Fibroblast of peridontal ligament (primary cell): Measurements from ENCODE around the gene NTN1.
"Not testable (repeated sequence)": the region's sequence is repeated elsewhere in the genome, so short reads cannot be mapped to it uniquely, and the experiment has no call there.

ENCODE experiments used
- DNase-seq: peaks from one replicate; pipeline ENCODE4 v3.0.0-alpha.2; 2010; ENCODE audit errors: extremely low read depth

The NTN1 gene

DNA sequence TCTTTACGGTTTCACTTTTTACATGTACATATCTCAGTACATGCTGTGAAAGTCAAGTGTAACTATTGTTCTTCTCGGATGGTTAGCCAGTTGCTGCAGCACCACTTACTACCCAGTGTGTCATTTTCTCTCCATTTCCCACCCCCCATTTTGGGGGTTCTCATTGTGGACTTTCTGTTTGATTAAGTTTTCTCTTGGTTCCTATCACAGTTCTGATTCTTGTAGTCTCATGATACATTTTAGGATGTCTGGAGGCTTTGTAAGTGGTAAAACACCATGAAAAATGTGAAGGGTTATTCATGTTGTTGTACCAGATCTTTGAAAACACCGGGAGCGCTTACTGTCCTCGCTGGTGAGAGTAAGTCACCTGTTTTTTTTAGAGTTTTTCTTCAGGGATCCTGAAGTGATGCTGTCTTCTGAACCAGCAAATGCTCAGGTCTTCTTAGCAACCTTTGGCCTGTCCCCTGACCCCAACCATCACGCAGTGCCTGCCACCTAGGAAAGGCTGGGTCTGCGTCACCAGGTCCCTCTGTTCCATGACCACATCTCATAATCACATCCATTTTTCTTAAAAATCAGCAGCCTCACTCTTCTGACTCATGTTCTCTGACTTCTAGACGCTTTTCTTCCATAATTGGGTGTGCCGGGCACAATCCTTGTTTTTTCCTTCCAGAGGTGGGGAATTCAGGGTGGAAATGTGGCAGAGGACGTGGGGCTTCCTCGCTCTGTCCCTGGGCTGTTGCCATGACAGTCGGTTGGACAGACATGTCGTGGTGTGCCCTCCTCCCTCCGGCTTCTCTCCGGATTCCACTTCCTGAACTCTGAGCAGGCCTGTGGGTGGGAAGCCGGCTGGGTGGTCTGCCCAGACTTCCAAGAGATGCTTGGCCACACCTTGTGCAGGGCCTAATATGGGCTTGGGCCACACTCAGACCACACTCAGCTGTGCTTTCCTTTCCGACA is 102.6 kb downstream of the NTN1 start:
- no peak for DNase-seq

DNA sequence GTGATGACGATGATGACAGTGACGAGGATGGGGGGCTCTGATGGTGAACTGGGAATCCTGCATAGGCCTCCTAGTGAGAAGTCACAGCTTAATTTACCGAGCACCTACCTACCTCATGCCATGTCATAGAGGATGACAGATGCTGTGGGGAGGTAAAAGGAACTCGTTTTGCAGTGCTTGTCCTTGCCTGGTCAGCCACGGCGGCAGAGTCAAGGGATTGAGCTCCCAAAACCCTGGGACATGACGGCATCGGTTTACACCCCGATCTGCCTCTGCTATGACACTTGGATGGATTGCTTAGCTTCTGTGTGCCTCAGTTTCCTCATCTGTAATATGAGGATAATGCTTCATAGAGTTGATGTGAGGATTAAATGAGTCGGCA is 103.2 kb downstream of the NTN1 start:
- no peak for DNase-seq

GRCh38 chr17:9125722-9126121 is 104.4 kb downstream of the NTN1 start:
- DNase-seq, result no peak

- DNase-seq, result no peak
Observed at GRCh38 chr17:9127340-9127739, 106.0 kb downstream of the NTN1 start.

DNA sequence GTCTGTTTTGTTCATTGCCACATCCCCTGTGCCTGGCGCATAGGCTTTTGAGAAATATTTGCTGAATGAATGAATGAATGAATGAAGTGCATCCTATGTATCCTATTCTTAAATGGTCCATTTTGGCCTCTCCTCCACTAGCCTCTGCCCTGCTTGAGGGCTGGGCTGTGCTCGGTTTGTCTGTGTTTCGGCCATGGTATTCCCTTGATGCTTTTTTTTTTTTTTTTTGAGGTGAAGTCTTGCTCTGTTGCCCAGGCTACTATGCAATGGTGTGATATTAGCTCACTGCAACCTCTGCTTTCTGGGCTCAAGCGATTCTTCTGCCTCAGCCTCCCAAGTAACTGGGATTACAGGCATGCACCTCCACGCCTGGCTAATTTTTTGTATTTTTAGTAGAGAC is 110.1 kb downstream of the NTN1 start:
- no peak for DNase-seq

DNA sequence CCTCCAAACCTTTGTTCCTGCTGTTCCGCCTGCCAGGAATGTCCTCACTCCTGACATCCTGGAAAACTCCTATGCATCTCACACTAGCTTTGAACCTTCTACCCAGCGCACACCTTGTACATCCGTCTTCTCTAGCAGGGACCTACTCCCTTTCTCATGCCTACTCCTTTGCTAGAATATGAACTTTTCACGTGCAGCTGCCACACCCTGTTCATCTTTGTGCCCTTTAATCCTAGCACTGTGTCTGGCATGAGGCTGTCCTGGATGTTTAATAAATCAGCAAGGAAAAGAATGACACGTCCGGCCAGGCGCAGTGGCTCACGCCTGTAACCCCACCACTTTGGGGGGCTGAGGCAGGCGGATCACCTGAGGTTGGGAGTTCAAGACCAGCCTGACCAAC is 111.0 kb downstream of the NTN1 start:
- no peak for DNase-seq

GRCh38 chr17:9132944-9133610 is 111.8 kb downstream of the NTN1 start:
- no peak for DNase-seq

DNA sequence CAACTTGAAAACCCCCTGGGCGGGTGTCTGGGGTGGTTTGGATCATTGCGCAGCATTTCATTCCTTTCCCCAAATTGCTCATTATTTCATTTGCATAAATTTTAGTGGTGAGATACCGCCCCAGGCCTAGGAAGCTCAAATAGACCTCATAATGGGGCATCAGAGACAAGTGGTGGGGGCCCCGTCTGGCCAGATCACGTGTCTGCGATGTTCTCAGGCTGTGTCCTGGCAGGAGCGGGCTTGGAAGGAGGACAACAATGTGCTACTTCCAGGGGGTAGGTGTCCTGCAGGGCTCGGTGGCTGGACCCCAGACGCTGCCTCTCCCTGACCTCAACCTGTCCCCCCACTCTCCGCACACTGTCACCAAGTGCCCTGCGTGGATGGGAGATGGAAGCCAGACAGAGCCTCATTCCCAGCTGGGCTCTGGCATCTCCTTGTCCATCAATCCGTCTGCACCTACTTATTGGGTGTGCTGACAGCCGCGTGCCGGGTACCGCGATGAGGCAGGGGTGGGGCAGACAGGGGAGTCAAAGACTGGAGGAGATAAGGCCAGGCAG is 116.9 kb downstream of the NTN1 start:
- DNase-seq, result no peak

DNA sequence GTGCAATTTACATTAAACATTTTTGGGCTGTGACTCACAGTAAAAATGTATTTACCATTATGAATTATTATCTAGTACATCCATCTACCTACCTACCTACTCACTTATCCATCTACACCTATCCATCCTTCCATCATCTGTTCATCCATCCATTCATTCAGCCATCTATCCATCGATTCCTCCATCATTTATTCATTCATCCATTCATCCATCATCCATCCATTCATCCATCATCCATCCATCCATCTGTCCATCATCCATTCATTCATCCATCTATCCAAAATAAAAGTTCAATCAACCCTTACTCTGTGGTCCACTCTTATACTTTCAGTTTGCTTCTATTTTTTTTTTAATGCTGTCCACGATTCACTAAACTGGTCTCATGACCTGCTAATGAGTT is 118.4 kb downstream of the NTN1 start:
- DNase-seq, result no peak

DNA sequence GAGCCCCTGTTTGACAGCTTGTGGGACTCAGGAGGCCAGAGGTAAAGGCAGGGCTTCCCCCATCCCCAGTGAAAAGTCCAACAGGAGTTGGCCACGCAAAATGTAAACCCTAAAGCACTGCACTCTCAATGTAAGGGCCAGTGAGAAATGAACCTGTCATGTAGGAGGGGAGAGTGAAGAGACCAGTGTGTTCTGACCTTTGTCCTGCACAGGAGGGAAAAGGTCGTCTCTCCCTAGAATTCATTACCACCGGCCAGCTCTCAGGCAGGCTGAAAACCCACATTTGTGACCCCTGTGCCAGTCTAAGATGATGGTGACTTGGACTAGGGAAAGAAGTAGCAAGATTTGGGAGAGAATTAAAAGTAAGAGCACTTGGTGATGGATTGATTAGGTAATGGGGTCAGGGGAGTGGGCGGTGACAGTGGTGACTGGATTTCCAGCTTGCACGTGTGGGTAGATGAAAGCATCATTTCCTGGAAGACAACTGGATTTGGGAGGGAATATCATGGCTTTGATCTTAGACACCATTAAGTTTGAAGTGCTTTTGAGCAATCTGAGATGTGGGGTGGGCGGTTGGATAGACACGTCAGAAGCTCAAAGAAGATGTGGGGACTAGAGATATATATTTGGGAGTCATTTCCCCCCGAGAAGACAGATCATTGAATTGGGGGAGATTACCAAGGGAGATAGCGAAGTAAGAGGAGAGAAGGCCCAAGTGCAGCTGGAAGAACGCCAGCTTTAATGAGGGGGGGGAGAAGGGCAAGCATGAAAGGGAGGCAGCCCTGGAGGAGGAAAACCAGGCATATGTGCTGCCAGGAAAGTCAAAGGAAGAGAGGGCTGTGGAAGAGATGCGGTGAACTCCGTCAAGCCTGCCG is 119.5 kb downstream of the NTN1 start:
- no peak for DNase-seq

DNA sequence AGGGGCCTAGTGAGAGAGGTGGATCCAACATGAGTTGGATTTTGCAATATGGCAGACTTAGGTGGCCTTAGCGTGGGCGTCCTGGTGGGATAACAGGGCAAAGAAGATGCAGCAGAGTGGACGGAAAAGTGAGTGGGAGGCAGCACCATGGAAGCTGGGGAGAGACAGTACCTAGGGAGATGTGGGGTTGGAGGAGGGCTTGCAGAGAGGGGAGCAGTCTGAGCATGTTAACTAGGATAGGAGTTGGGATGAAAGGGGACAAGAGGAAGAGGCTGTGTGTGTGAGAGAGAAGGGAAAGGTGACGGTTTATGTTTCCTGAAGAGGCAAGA is 120.1 kb downstream of the NTN1 start:
- DNase-seq, result no peak

DNA sequence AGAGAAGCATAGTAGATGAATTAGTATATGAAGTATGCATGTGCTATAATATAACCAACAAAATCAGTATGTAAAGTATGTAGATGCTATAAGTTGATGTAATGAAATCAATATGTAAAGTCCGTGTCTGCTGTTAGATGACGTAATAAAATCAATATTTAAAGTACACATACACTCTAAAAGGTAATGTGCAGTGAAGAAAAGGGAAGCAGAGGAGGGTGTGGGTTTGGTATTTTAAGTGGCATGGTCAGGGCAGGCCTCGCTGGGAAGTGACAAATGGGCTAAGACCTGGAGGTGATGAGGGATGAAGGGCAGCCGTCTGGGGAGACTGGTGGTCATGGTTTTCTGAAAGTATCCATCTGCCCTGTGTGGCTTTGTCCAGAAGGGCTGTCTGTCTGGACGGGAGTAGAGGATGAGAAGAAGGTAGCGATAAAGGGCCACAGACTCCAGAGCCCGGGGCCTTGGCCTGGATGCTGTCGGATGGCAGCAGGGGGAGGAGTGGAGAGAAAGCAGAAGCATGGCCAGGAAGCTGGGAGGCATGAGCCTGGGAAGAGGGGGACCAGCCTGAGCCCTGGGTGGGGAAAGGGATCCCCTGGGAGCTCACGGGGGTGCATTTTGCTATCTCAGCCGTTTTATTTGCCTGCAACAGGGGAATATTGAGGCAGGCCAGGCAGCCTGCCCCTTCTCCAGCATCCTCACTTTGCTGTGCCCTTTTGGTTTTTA is 121.6 kb downstream of the NTN1 start:
- no peak for DNase-seq

DNA sequence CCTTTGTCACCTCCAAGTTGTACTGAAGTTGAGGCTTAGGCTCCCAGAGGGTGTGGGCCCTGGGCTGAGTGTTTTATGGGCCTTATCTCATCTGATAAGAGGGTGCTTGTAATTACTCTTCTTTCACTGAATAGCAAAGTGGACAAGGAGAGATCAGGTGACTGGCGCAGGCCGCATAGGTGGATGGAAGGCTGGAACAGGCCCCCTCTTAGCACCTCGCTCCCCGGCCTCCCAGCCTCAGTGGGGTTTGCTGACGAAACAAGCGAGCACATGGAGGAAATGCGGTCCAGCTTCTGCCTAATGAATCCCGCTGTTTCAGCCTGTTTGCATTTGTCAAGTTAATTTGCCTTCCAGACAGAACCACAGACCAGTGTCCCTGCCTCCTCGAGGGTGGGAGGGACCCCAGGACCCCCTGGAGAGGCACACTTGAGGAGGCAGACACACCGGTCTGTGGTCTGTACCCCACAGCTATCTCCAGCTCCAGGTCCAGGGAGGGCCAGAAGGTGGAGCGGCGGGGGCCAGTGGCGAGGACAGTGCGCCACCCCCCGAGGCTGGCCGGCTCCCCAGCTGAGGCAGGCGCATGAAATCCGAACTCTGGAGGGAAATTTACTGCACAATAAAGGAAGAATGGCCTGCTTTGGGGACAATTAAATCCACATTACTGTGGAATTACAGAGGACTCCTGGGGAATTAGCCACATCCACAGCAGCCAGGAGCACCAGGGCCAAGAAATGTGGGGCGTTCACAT is 123.4 kb downstream of the NTN1 start:
- no peak for DNase-seq

GRCh38 chr17:9146064-9146463 is 124.8 kb downstream of the NTN1 start:
- DNase-seq, result no peak

GRCh38 chr17:9148905-9149525 is 127.7 kb downstream of the NTN1 start:
- DNase-seq, result no peak

DNA sequence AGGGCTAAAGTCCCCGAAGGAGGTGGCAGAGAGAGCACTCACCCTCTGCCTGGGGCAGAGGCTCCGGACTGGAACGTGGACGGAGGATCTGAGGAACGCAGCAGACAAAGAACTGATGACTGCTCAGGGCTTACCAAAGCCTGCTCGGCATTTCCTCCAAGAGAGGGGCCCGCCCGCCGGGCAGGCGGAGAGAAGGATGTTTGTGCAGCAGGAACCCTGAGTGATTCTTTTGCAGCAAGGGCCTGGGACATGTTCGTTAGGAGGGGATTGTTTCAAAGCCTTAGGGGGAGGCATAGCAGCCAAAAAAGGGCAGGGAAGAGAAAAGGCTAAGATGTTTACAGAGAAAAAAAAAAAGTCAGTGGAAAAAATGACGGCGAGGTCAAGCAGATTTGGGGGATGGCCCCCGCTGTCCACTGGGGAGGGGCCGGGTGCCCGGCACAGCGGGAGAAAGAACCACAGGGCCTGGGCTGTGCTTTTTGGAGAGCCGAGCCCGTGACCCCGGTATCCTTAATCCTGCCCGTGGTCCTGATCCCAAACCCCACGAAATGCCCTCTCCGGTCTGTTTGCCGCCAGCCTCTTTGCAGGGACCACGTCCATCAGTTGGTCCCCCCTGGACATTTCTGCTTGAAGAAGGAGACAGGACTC is 129.3 kb downstream of the NTN1 start:
- no peak for DNase-seq

GRCh38 chr17:9151091-9151490 is 129.8 kb downstream of the NTN1 start:
- no peak for DNase-seq

- not testable (repeated sequence) for DNase-seq
Observed at GRCh38 chr17:9151740-9152139, 130.4 kb downstream of the NTN1 start.

DNA sequence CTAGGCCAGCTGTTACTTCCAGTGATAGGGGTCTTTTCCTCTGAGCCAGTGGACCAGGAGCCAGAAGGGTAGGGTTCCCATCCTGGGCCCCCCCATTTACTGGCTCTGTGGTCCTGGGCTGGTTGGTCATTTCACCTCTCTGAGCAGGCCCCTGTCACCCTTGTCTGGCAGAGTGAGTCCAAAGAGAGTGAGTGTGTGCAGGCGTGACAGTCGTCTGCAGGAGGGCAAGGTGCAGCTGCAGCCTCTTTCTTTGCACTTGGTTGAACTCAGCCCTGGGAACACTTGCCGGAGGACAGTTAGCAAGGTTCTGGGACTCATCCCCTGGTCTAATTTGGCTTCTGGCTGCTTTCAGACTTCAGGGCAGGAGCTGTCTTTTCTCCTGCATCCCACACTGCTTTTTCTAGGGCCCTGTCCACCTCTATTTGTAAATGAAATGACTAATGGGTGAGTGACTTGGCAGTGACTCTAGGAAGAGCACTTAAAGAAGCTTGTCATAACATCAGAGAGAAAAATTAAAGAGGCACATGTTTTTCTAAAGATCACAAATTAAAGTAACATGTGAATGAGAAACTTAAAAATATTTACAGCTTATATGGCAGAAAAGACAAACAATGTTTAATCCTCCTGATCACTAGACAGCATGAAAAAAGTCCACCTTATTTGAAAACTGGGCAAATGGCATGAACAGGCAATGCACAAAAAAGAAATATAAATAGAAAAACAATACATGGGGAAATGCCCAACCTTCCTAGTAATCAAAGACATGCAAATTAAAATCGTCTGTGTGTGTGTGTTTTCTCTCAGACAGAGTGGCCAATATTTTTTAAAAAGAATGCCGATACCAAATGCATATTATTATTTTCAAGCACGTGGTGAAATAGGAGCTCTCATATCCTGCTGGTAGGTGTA is 137.5 kb downstream of the NTN1 start:
- no peak for DNase-seq
